ENCODE data around the gene ETV6. TPM values are rescaled to one million over a fixed set of nuclear protein-coding genes. Genes with fewer than 3 reads are reported as not detected.

ETV6 gene
- total RNA-seq, 2 experiments from 2014 or later = 55.3 to 57.5 TPM

- CTCF ChIA-PET = interaction anchor here (3.9 kb wide), 1 partner anchor 308 kb away, joined by 12 read pairs; no protein-coding TSS in a partner anchor
- H3K9me3 Mint-ChIP-seq = no peaks in the 10 kb centered on the region
- H3K27me3 Mint-ChIP-seq = no peaks in the 10 kb centered on the region
- DNase-seq = no peak
- no peak overlapping the region for H3K27ac Mint-ChIP-seq
- intact Hi-C loops (cut with micrococcal nuclease) = no loop called here
- peaks cover 78% of the 10 kb centered on the region for H3K4me1 Mint-ChIP-seq (ENCODE audit: low read depth)
- POLR2A ChIA-PET = no interaction called here
- peaks cover 13% of the 10 kb centered on the region for H3K36me3 Mint-ChIP-seq
- H3K4me3 Mint-ChIP-seq = no peak overlapping the region
Observed at GRCh38 chr12:11724888-11725311, 75.4 kb downstream of the ETV6 start.

- Mint-ChIP-seq H3K27ac (no peak overlapping the region), H3K4me3 (no peak overlapping the region), H3K9me3 (no peaks in the 10 kb centered on the region), H3K27me3 (no peaks in the 10 kb centered on the region), H3K36me3 (peaks cover 15% of the 10 kb centered on the region), H3K4me1 (ENCODE audit: low read depth) (peaks cover 80% of the 10 kb centered on the region)
- ChIA-PET POLR2A (no interaction called here), CTCF (interaction anchor here (1.7 to 3.9 kb wide), 2 partner anchors 44 to 308 kb away, joined by 4 to 12 read pairs; no protein-coding TSS in a partner anchor)
- no peak for DNase-seq
- intact Hi-C loops (cut with micrococcal nuclease) = no loop called here
Observed at GRCh38 chr12:11725686-11726085, 76.2 kb downstream of the ETV6 start.

- ChIA-PET CTCF (interaction anchor here (0.8 to 3.9 kb wide), 4 partner anchors 43 to 601 kb away, joined by 3 to 12 read pairs (median 4); no protein-coding TSS in a partner anchor), POLR2A (interaction anchor here (0.8 to 1.9 kb wide), 6 partner anchors 40 to 232 kb away, joined by 3 to 10 read pairs (median 4); partner anchors contain the start of gene ETV6)
- H3K9me3 Mint-ChIP-seq = no peaks in the 10 kb centered on the region
- H3K36me3 Mint-ChIP-seq = peaks cover 13% of the 10 kb centered on the region
- peak; percentile 32 for DNase-seq
- H3K27ac Mint-ChIP-seq = peak overlapping the region; percentile 69
- H3K27me3 Mint-ChIP-seq = no peaks in the 10 kb centered on the region
- intact Hi-C loops (cut with micrococcal nuclease) = no loop called here
- H3K4me3 Mint-ChIP-seq = peak overlapping the region; percentile 55
- H3K4me1 Mint-ChIP-seq (ENCODE audit: low read depth) = peaks cover 81% of the 10 kb centered on the region
Observed at GRCh38 chr12:11726659-11727058, 77.2 kb downstream of the ETV6 start.

GRCh38 chr12:11727133-11727664, 77.7 kb downstream of the ETV6 start:
- intact Hi-C loops (cut with micrococcal nuclease) = no loop called here
- H3K4me3 Mint-ChIP-seq = peak overlapping the region; percentile 55
- no peaks in the 10 kb centered on the region for H3K9me3 Mint-ChIP-seq
- H3K36me3 Mint-ChIP-seq = peaks cover 13% of the 10 kb centered on the region
- DNase-seq = peak; percentile 78
- ChIA-PET CTCF (interaction anchor here (0.7 to 3.9 kb wide), 6 partner anchors 42 to 601 kb away, joined by 3 to 12 read pairs (median 3); no protein-coding TSS in a partner anchor), POLR2A (interaction anchor here (0.8 to 1.9 kb wide), 9 partner anchors 36 to 282 kb away, joined by 3 to 10 read pairs (median 4); partner anchors contain the start of gene ETV6)
- peak overlapping the region; percentile 69 for H3K27ac Mint-ChIP-seq
- H3K27me3 Mint-ChIP-seq = no peaks in the 10 kb centered on the region
- H3K4me1 Mint-ChIP-seq (ENCODE audit: low read depth) = peaks cover 83% of the 10 kb centered on the region

- intact Hi-C loops (cut with micrococcal nuclease) = no loop called here
- H3K4me1 Mint-ChIP-seq (ENCODE audit: low read depth) = peaks cover 86% of the 10 kb centered on the region
- no peaks in the 10 kb centered on the region for H3K27me3 Mint-ChIP-seq
- no peaks in the 10 kb centered on the region for H3K9me3 Mint-ChIP-seq
- no peak for DNase-seq
- peak overlapping the region; percentile 30 for H3K27ac Mint-ChIP-seq
- H3K4me3 Mint-ChIP-seq = no peak overlapping the region
- H3K36me3 Mint-ChIP-seq = peaks cover 17% of the 10 kb centered on the region
- ChIA-PET POLR2A (interaction anchor here (1.2 to 1.6 kb wide), 3 partner anchors 44 to 281 kb away, joined by 3 to 5 read pairs (median 5); no protein-coding TSS in a partner anchor), CTCF (interaction anchor here (0.7 to 3.9 kb wide), 3 partner anchors 22 to 599 kb away, joined by 3 to 12 read pairs (median 3); no protein-coding TSS in a partner anchor)
Observed at GRCh38 chr12:11728154-11728755, 78.8 kb downstream of the ETV6 start.

- Mint-ChIP-seq H3K4me3 (no peak overlapping the region), H3K27ac (peak overlapping the region; percentile 34), H3K9me3 (no peaks in the 10 kb centered on the region), H3K27me3 (no peaks in the 10 kb centered on the region), H3K4me1 (ENCODE audit: low read depth) (peaks cover 86% of the 10 kb centered on the region), H3K36me3 (peaks cover 17% of the 10 kb centered on the region)
- CTCF ChIA-PET = interaction anchor here (0.7 to 3.9 kb wide), 2 partner anchors 21 to 304 kb away, joined by 3 to 12 read pairs; no protein-coding TSS in a partner anchor
- POLR2A ChIA-PET = interaction anchor here (0.7 kb wide), 1 partner anchor 304 kb away, joined by 3 read pairs; no protein-coding TSS in a partner anchor
- DNase-seq = no peak
- intact Hi-C loops (cut with micrococcal nuclease) = no loop called here
Observed at GRCh38 chr12:11729008-11729407, 79.5 kb downstream of the ETV6 start.

- peak overlapping the region; percentile 60 for H3K27ac Mint-ChIP-seq
- H3K4me3 Mint-ChIP-seq = no peak overlapping the region
- DNase-seq = no peak
- no peaks in the 10 kb centered on the region for H3K9me3 Mint-ChIP-seq
- no peaks in the 10 kb centered on the region for H3K27me3 Mint-ChIP-seq
- H3K36me3 Mint-ChIP-seq = peaks cover 17% of the 10 kb centered on the region
- ChIA-PET CTCF (no interaction called here), POLR2A (interaction anchor here (0.7 kb wide), 1 partner anchor 304 kb away, joined by 3 read pairs; no protein-coding TSS in a partner anchor)
- intact Hi-C loops (cut with micrococcal nuclease) = loop anchor here (2.0 to 5.0 kb wide), 6 partner anchors 17 to 303 kb away; no protein-coding TSS in a partner anchor
- peaks cover 81% of the 10 kb centered on the region for H3K4me1 Mint-ChIP-seq (ENCODE audit: low read depth)
Observed at GRCh38 chr12:11729439-11730150, 80.1 kb downstream of the ETV6 start.

GRCh38 chr12:11730299-11731041, 81.0 kb downstream of the ETV6 start:
- ChIA-PET CTCF (interaction anchor here (0.6 to 1.4 kb wide), 3 partner anchors 72 to 1366 kb away, joined by 3 to 4 read pairs (median 3); no protein-coding TSS in a partner anchor), POLR2A (interaction anchor here (0.9 to 1.7 kb wide), 4 partner anchors 32 to 81 kb away, joined by 3 to 6 read pairs (median 6); partner anchors contain the start of gene ETV6)
- DNase-seq = peak; percentile 10
- H3K36me3 Mint-ChIP-seq = peaks cover 14% of the 10 kb centered on the region
- H3K27ac Mint-ChIP-seq = peak overlapping the region; percentile 62
- no peaks in the 10 kb centered on the region for H3K9me3 Mint-ChIP-seq
- peaks cover 76% of the 10 kb centered on the region for H3K4me1 Mint-ChIP-seq (ENCODE audit: low read depth)
- H3K27me3 Mint-ChIP-seq = no peaks in the 10 kb centered on the region
- intact Hi-C loops (cut with micrococcal nuclease) = loop anchor here (1.0 to 5.0 kb wide), 8 partner anchors 18 to 302 kb away; no protein-coding TSS in a partner anchor
- H3K4me3 Mint-ChIP-seq = no peak overlapping the region

GRCh38 chr12:11731042-11731357, 81.5 kb downstream of the ETV6 start:
- Mint-ChIP-seq H3K9me3 (no peaks in the 10 kb centered on the region), H3K27ac (peak overlapping the region; percentile 62), H3K27me3 (no peaks in the 10 kb centered on the region), H3K4me3 (no peak overlapping the region), H3K4me1 (ENCODE audit: low read depth) (peaks cover 74% of the 10 kb centered on the region), H3K36me3 (peaks cover 12% of the 10 kb centered on the region)
- intact Hi-C loops (cut with micrococcal nuclease) = loop anchor here (1.0 to 5.0 kb wide), 8 partner anchors 18 to 301 kb away; no protein-coding TSS in a partner anchor
- ChIA-PET POLR2A (interaction anchor here (0.9 to 1.7 kb wide), 4 partner anchors 32 to 82 kb away, joined by 3 to 6 read pairs (median 6); partner anchors contain the start of gene ETV6), CTCF (interaction anchor here (0.7 to 1.4 kb wide), 4 partner anchors 73 to 1324 kb away, joined by 3 to 5 read pairs (median 4); no protein-coding TSS in a partner anchor)
- DNase-seq = peak; percentile 37

- CTCF ChIA-PET = interaction anchor here (0.7 to 1.6 kb wide), 7 partner anchors 10 to 1325 kb away, joined by 3 to 5 read pairs (median 3); no protein-coding TSS in a partner anchor
- POLR2A ChIA-PET = interaction anchor here (0.9 to 1.7 kb wide), 7 partner anchors 18 to 279 kb away, joined by 3 to 6 read pairs (median 4); partner anchors contain the start of gene ETV6
- Mint-ChIP-seq H3K27ac (peak overlapping the region; percentile 62), H3K4me3 (no peak overlapping the region), H3K4me1 (ENCODE audit: low read depth) (peaks cover 74% of the 10 kb centered on the region), H3K36me3 (peaks cover 12% of the 10 kb centered on the region), H3K9me3 (no peaks in the 10 kb centered on the region), H3K27me3 (no peaks in the 10 kb centered on the region)
- no peak for DNase-seq
- intact Hi-C loops (cut with micrococcal nuclease) = loop anchor here (1.0 to 5.0 kb wide), 8 partner anchors 19 to 301 kb away; no protein-coding TSS in a partner anchor
Observed at GRCh38 chr12:11731455-11731854, 82.0 kb downstream of the ETV6 start.
